Lower leg skin (tissue), 3 donors: ENCODE results near the gene ENDOG.

Source experiments
- POLR2A ChIP-seq, 2 donors: fragments of 450-650 bp; IDR thresholded peaks; one replicate each; pipeline ENCODE4 v1.6.1; 2016 to 2017; ENCODE audit warnings: antibody characterized with exemption in 2 of 2, mild to moderate bottlenecking in 1 of 2, moderate library complexity in 1 of 2
- TF ChIP-seq, protein P1 (sequence below), 3 donors: fragments of 450-650 bp; IDR thresholded peaks; one replicate each; pipeline ENCODE4 v1.5.1; 2016; ENCODE audit warnings: antibody characterized with exemption in 3 of 3, mild to moderate bottlenecking in 3 of 3, moderate library complexity in 2 of 3

DNA sequence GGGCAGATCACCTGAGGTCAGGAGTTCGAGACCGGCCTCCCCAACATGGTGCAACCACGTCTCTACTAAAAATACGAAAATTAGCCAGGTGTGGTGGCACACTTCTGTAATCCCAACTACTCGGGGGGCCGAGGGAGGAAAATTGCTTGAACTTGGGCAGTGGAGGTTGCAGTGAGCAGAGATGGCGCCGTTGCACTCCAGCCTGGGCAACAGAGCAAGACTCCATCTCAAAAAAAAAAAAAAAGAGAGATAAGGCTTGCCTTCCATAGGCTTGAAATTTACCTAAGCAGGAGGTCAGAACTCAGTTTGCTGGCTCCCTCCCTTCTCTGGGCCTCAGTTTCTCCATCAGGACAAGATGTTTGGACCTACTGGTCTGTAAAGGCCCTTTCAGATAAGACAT, 10.0 kb downstream of the ENDOG start:
- TF ChIP-seq, protein P1, sequence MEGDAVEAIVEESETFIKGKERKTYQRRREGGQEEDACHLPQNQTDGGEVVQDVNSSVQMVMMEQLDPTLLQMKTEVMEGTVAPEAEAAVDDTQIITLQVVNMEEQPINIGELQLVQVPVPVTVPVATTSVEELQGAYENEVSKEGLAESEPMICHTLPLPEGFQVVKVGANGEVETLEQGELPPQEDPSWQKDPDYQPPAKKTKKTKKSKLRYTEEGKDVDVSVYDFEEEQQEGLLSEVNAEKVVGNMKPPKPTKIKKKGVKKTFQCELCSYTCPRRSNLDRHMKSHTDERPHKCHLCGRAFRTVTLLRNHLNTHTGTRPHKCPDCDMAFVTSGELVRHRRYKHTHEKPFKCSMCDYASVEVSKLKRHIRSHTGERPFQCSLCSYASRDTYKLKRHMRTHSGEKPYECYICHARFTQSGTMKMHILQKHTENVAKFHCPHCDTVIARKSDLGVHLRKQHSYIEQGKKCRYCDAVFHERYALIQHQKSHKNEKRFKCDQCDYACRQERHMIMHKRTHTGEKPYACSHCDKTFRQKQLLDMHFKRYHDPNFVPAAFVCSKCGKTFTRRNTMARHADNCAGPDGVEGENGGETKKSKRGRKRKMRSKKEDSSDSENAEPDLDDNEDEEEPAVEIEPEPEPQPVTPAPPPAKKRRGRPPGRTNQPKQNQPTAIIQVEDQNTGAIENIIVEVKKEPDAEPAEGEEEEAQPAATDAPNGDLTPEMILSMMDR (IDR thresholded peaks at IDR 0.05), result no peak
- no peak for TF ChIP-seq POLR2A (IDR thresholded peaks at IDR 0.05)
